ENCODE data around the gene ZNF740. TPM values are rescaled to one million over a fixed set of nuclear protein-coding genes. Genes with fewer than 3 reads are reported as not detected.

ZNF740 gene
- total RNA-seq, 1 experiment from 2014 or later, result 41.2 TPM

- peaks cover 4% of the 10 kb centered on the region; the same call in 1 of the 2 replicates for H3K79me2 ChIP-seq (ENCODE audit: insufficient read depth, low read length)
- no peak overlapping the region for H4K91ac ChIP-seq (ENCODE audit: insufficient read length, low read depth, low read length)
- peak overlapping the region; percentile 16 for H3K9ac ChIP-seq (ENCODE audit: extremely low read depth, insufficient read length, low read length)
- H2BK15ac ChIP-seq (ENCODE audit: low read depth, low read length), result no peak overlapping the region
- H3K14ac ChIP-seq (ENCODE audit: insufficient read depth, low read length), result no peak overlapping the region
- WGBS (ENCODE audit: extremely low coverage, insufficient read length, low lambda C conversion rate), result no CpG with 5 or more reads among the region's 27 CpGs
- no peaks in the 10 kb centered on the region for H3K79me1 ChIP-seq (ENCODE audit: insufficient read depth, low read depth, low read length, poor library complexity, severe bottlenecking)
- peak; percentile 29 for DNase-seq
- Mint-ChIP-seq H3K4me1 (peaks cover 75 to 77% of the 10 kb centered on the region in 2 experiments), H3K4me3 (peak overlapping the region; percentile 86 to 94), H3K36me3 (ENCODE audit: insufficient read depth in 1 of 3, low read depth in 3 of 3) (peaks cover 0 to 17% (median 11%) of the 10 kb centered on the region in 3 experiments; a peak in 6 of 7 replicates), H3K27ac (peak overlapping the region in 1 of 3 experiments; percentile 11; a peak in 2 of 7 replicates), H3K9me3 (no peaks in the 10 kb centered on the region; a peak in 2 of 5 replicates), H3K27me3 (ENCODE audit: low read depth) (peaks cover 17% of the 10 kb centered on the region)
- no peak overlapping the region for H3K18ac ChIP-seq (ENCODE audit: insufficient read length, low read depth, low read length)
- H3K4me1 ChIP-seq (ENCODE audit: insufficient read depth, low read length), result peaks cover 37% of the 10 kb centered on the region; the same call in 1 of the 2 replicates
- H4K20me1 ChIP-seq (ENCODE audit: control insufficient read depth, insufficient read depth, insufficient read length), result no peaks in the 10 kb centered on the region
- TF ChIP-seq CTCF (conservative IDR thresholded peaks at IDR 0.05), result no peak
- no peak overlapping the region for H3T11ph ChIP-seq (ENCODE audit: low read length)
- no peak overlapping the region for H2BK120ac ChIP-seq (ENCODE audit: low read depth, low read length, poor library complexity, severe bottlenecking)
- no peak overlapping the region for H2AK5ac ChIP-seq (ENCODE audit: insufficient read length, low read length)
- no peak overlapping the region for H4K5ac ChIP-seq (ENCODE audit: insufficient read length, low read depth, low read length)
- peaks cover 3% of the 10 kb centered on the region; the same call in 1 of the 2 replicates for H3K27me3 ChIP-seq (ENCODE audit: insufficient read depth, low read length)
- H4K8ac ChIP-seq (replicated peaks; ENCODE audit: insufficient read length, low read depth, low read length), result no peak overlapping the region
- H2BK20ac ChIP-seq (ENCODE audit: low read depth, low read length, poor library complexity, severe bottlenecking), result no peak overlapping the region
- H2BK12ac ChIP-seq (ENCODE audit: insufficient read length, low read depth, low read length), result no peak overlapping the region
- no peak overlapping the region for H3K27ac ChIP-seq (ENCODE audit: insufficient read length, low read depth, low read length)
- H3K23ac ChIP-seq (ENCODE audit: insufficient read length, low read depth, low read length), result no peak overlapping the region
- no peak overlapping the region for H3K4ac ChIP-seq (ENCODE audit: low read depth, low read length)
- H3K23me2 ChIP-seq (ENCODE audit: insufficient read length, low read depth, low read length, poor library complexity, severe bottlenecking), result peaks cover 22% of the 10 kb centered on the region
- no peak overlapping the region for H2AFZ ChIP-seq (ENCODE audit: low read length)
- H3K56ac ChIP-seq (ENCODE audit: insufficient read length, low read depth, low read length), result no peak overlapping the region
- H3K9me3 ChIP-seq (ENCODE audit: control insufficient read depth, low read depth, low read length), result no peaks in the 10 kb centered on the region
- H2BK5ac ChIP-seq (ENCODE audit: insufficient read length, low read length), result no peak overlapping the region
- H3K4me2 ChIP-seq (ENCODE audit: insufficient read depth, insufficient read length, low read length), result peak overlapping the region; percentile 99
Measured at GRCh38 chr12:53219292-53219955, 38.9 kb downstream of the ZNF740 start.
